Measurements from ENCODE around the gene ZNF76. TPM values are rescaled to one million over a fixed set of nuclear protein-coding genes. Genes with fewer than 3 reads are reported as not detected.

ZNF76 gene
- total and polyA plus RNA-seq, 2 of the 8 experiments (the other 6 are each of a cell fraction or from before 2014, with no cell fraction given): 17.9 to 23.9 TPM

- Histone ChIP-seq H2BK20ac (ENCODE audit: low read length) (no peak overlapping the region), H3K4me2 (ENCODE audit: insufficient read depth in 1 of 2, low read depth in 2 of 2, low read length in 2 of 2) (no peak overlapping the region), H2BK12ac (ENCODE audit: low read depth, low read length) (no peak overlapping the region), H2BK15ac (ENCODE audit: low read length) (no peak overlapping the region), H2BK120ac (replicated peaks; ENCODE audit: low read depth, low read length) (no peak overlapping the region), H4K5ac (ENCODE audit: insufficient read length, low read depth, low read length) (no peak overlapping the region), H3K9ac (replicated peaks in 1 of 4; ENCODE audit: extremely low read depth in 1 of 4, low read depth in 3 of 4, low read length in 3 of 4) (no peak overlapping the region), H3K18ac (ENCODE audit: extremely low read depth, low read length) (no peak overlapping the region), H3K23me2 (ENCODE audit: low read depth, low read length) (no peaks in the 10 kb centered on the region), H3K56ac (replicated peaks; ENCODE audit: insufficient read length, low read depth, low read length) (no peak overlapping the region), H3K4ac (replicated peaks; ENCODE audit: insufficient read length, low read depth, low read length) (no peak overlapping the region), H4K20me1 (replicated peaks in 1 of 2; ENCODE audit: control insufficient read depth in 1 of 2, insufficient read depth in 2 of 2, low read length in 2 of 2) (peaks cover 0 to 1% of the 10 kb centered on the region in 2 experiments), H3K79me1 (ENCODE audit: low read depth, low read length) (no peaks in the 10 kb centered on the region), H3K79me2 (ENCODE audit: control insufficient read depth in 1 of 2, insufficient read depth in 2 of 2, low read length in 2 of 2) (no peaks in the 10 kb centered on the region), H3K23ac (ENCODE audit: insufficient read length) (no peak overlapping the region), H3K9me3 (ENCODE audit: insufficient read depth in 2 of 2, low read depth in 1 of 2, low read length in 1 of 2) (no peaks in the 10 kb centered on the region), H3K36me3 (ENCODE audit: control insufficient read depth in 2 of 4, insufficient read depth in 4 of 4, low read length in 3 of 4) (no peaks in the 10 kb centered on the region), H2AK5ac (ENCODE audit: low read depth, low read length) (no peak overlapping the region), H4K91ac (replicated peaks; ENCODE audit: insufficient read length, low read length) (no peak overlapping the region), H3K4me3 (ENCODE audit: extremely low read depth in 1 of 4, insufficient read depth in 2 of 4, low read depth in 3 of 4, low read length in 4 of 4) (no peak overlapping the region), H2BK5ac (ENCODE audit: low read depth, low read length) (no peak overlapping the region), H2AFZ (ENCODE audit: low read length) (no peak overlapping the region), H4K8ac (ENCODE audit: extremely low read depth, insufficient read depth, low read length) (no peak overlapping the region), H3K27me3 (replicated peaks in 1 of 4; ENCODE audit: control insufficient read depth in 3 of 4, extremely low read depth in 1 of 4, insufficient read depth in 3 of 4, low read length in 3 of 4) (peaks cover 0 to 2% (median 1%) of the 10 kb centered on the region in 4 experiments; a peak in 3 of 7 replicates), H3K4me1 (replicated peaks in 1 of 4; ENCODE audit: control insufficient read depth in 3 of 4, insufficient read depth in 4 of 4, low read length in 3 of 4) (no peaks in the 10 kb centered on the region), H3K14ac (ENCODE audit: insufficient read length) (no peak overlapping the region), H3K27ac (ENCODE audit: low read depth, low read length) (no peak overlapping the region)
- no peak for FAIRE-seq
- TF ChIP-seq SIX5 (IDR thresholded peaks at IDR 0.05; ENCODE audit: low read depth, low read length) (no peak), TAF7 (optimal IDR thresholded peaks at IDR 0.05; ENCODE audit: borderline replicate concordance, low read depth, low read length) (no peak)
- DNase-seq (ENCODE audit: low read depth in 1 of 2, low spot score in 2 of 2): no peak
- 78% methylated on average over 6 of the region's 6 CpGs; no CpG with 5 or more reads in 1 of the 2 experiments for WGBS, 2 experiments (ENCODE audit: extremely low coverage in 1 of 2, insufficient coverage in 1 of 2, insufficient read length in 1 of 2, insufficient replicate concordance in 2 of 2, low coverage in 1 of 2, low lambda C conversion rate in 2 of 2, missing lambda C conversion rate in 1 of 2)
- ChIA-PET POLR2A (ENCODE audit: partially characterized antibody) (interaction anchor here (1.0 to 1.8 kb wide), 5 partner anchors 9 to 161 kb away, joined by 3 to 5 read pairs (median 3); no protein-coding TSS in a partner anchor), CTCF (ENCODE audit: partially characterized antibody) (interaction anchor here (0.6 to 20.6 kb wide), 7 partner anchors 12 to 1610 kb away, joined by 3 to 358 read pairs (median 4); partner anchors contain the start of gene DEF6)
These were observed 52.0 kb downstream of the ZNF76 start for GRCh38 chr6:35311390-35312075.
